RWPE1 (cell line): ENCODE measurements around the gene NBAS.

Source experiments
- CTCF ChIA-PET: fragments of 350-600 bp; sonication (Branson Sonifier 250); formaldehyde crosslinking; extraction: SDS; loops from one replicate; lab custom pipeline; 2021; lab: Yijun Ruan, JAX
- POLR2A ChIA-PET: fragments of 400-600 bp; formaldehyde crosslinking; extraction: SDS; loops from one replicate; lab custom pipeline; 2020; ENCODE audit warnings: antibody characterized with exemption; ENCODE audit not compliant: low non-redundant PET; lab: Yijun Ruan, JAX
- DNase-seq: peaks from one replicate; pipeline ENCODE4 v3.0.0; 2012; ENCODE audit warnings: low spot score
- H3K27ac ChIP-seq: fragments of 450-650 bp; 2 replicates; pipeline ENCODE4 v1.5.1; 2017
- TF ChIP-seq, protein P1 (sequence below): fragments of 450-650 bp; conservative IDR thresholded peaks from 2 replicates; pipeline ENCODE4 v1.5.1; 2017; ENCODE audit warnings: low read depth, mild to moderate bottlenecking

The NBAS gene

DNA sequence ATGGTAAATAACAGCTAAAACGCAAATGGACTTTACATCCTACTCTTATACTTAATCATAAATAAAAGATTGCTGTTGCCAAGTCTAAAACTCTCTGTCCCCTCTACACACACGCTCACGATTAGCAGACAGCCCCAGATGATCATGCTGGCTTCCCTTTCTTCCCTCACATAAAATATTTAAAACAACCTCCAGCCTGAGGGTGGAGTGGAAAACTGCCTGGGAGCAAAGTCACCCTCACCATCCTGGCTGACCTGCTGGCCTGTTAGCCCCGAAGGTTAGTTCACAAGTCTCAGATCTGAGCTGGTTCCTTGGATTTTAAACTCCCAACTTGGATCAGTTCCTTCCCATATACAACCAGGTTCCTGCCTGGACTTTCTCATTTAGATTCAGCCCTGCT is 288.2 kb downstream of the NBAS start:
- TF ChIP-seq, protein P1, sequence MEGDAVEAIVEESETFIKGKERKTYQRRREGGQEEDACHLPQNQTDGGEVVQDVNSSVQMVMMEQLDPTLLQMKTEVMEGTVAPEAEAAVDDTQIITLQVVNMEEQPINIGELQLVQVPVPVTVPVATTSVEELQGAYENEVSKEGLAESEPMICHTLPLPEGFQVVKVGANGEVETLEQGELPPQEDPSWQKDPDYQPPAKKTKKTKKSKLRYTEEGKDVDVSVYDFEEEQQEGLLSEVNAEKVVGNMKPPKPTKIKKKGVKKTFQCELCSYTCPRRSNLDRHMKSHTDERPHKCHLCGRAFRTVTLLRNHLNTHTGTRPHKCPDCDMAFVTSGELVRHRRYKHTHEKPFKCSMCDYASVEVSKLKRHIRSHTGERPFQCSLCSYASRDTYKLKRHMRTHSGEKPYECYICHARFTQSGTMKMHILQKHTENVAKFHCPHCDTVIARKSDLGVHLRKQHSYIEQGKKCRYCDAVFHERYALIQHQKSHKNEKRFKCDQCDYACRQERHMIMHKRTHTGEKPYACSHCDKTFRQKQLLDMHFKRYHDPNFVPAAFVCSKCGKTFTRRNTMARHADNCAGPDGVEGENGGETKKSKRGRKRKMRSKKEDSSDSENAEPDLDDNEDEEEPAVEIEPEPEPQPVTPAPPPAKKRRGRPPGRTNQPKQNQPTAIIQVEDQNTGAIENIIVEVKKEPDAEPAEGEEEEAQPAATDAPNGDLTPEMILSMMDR: no peak
- CTCF ChIA-PET: interaction anchor here (0.7 kb wide), 1 partner anchor 215 kb away, joined by 3 read pairs; no protein-coding TSS in a partner anchor

DNA sequence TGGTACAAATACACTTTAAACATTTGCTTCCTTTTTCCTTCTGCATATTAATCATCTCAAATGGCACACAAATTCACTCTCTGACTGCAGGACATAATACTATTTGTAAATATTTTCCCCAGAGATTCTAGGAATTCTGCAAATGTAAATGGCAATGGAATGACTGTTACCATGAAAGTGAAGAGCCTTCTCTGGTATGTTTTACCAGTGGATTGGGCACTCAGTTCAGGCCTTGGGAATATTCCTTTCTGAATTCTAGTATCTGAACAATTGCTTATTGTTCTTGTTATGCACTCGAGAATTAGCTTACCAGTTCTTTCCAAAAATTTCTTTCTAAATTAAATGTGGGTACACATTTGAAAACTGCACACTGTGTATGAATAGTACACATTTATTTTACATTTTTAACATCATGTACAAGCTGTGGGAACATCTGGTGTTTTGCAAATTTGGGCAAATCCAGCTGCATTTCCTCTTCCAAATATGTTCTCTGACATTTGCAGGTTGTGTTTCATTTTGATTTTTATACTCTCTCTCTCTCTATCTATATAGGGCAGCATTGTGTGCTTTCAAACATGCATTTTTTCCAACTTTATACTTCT is 289.1 kb downstream of the NBAS start:
- TF ChIP-seq, protein P1: no peak
- no peak for DNase-seq
- no peak overlapping the region for H3K27ac ChIP-seq
- CTCF ChIA-PET: no interaction called here
- POLR2A ChIA-PET: no interaction called here

More for the DNA sequence above, 288.2 kb downstream of the NBAS start:
- no peak for DNase-seq
- H3K27ac ChIP-seq: no peak overlapping the region
- POLR2A ChIA-PET: no interaction called here

DNA sequence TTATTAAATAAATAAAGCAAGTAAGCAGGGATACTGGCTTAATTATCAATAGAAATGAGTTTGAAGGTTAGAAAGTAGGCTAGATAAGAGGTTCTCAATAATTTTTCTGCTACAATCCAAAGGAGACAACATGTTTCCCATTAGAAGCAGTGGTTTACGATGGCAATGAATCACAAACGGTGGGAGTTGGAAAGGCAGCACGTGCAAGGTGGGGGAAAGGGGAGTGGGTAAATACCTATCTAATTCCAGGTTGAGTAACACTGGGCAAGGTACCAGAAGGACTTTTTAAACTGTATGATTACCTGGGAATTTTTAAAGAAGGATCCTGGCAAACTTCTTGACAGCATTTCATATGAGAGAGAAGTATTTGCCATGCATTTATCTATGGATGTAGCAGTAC is 289.9 kb downstream of the NBAS start:
- TF ChIP-seq, protein P1: no peak
- H3K27ac ChIP-seq: no peak overlapping the region
- DNase-seq: no peak
- CTCF ChIA-PET: no interaction called here
- POLR2A ChIA-PET: no interaction called here

DNA sequence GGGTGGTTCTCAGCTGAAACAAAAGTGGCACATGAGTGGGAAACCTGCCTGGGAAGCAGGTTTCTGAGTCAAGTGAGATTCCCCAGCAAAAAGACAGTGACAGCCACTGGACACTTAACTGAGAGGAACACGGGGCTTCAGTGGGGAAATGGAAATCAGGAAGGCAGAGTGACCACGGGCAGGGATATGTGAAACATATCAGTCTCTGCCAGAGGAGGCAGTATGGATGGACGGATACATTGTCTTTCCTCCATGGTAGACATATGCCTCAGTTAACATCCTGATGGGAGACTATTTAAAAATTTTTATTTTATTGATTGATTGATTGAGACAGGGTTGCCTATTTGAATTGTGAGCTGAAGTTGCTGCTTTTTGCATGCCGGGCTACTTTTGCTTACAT is 292.1 kb downstream of the NBAS start:
- POLR2A ChIA-PET: no interaction called here
- TF ChIP-seq, protein P1: no peak
- no peak for DNase-seq
- no peak overlapping the region for H3K27ac ChIP-seq
- CTCF ChIA-PET: no interaction called here

DNA sequence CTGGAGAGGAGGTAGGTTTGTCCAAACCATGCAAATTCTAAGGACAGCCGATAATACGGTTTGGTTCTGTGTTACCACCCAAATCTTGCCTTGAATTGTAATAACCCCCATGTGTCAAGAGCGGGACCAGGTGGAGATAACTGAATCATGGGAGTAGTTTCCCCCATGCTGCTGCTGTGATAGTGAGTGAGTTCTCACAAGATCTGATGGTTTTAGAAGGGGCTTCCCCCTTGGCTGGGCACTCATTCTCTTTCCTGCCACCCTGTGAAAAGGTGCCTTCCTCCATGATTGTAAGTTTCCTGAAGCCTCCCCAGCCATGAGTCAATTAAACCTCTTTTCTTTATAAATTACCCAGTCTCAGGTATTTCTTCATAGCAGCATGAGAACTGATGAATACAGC is 295.2 kb downstream of the NBAS start:
- no peak overlapping the region for H3K27ac ChIP-seq
- CTCF ChIA-PET: no interaction called here
- POLR2A ChIA-PET: no interaction called here
- TF ChIP-seq, protein P1: no peak
- no peak for DNase-seq

DNA sequence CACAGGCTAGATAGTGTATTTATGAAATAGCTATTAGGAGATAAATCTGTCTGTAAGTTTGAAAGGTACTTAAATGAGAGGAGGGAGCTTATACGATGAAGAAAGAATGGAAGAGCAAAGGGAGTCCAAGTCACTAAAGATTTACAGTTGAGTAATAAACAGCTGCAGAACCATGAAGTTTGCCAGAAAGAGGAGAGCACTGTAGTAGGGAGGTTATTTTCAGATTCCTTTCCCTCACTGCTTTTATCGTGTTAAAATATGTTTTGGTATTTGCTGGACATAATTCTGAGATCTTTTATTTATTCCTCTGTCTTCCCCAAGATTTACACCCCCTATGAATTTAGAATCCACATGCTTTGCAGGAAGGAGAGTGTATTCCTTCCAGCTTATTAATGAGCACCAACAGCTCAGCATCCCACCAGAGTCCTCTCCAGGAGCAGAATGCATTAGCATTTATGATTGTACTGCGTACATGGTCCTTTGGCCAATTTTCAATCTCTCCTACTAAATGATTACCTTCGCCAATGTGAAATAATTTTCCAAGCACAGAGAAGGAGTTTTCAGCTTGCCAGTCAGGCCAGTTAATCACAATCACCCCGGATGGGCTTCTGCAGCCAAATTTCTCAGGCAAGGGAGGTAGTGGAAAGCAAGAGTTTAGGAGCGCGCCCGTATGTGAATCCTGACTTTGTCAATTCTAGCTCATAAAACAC is 297.0 kb downstream of the NBAS start:
- ChIA-PET CTCF (no interaction called here), POLR2A (no interaction called here)
- H3K27ac ChIP-seq: no peak overlapping the region
- no peak for DNase-seq
- TF ChIP-seq, protein P1: no peak
